Activated CD8-positive, alpha-beta memory T cell treated with anti-CD3 and anti-CD28 coated beads for 48 hours (primary cell): ENCODE results near the gene CHD1.

Experiments used
- DNase-seq, 3 experiments: peaks; one replicate each; pipeline ENCODE4 v3.0.0-alpha.2; 2020; ENCODE audit warnings: low read depth in 2 of 3, low spot score in 2 of 3

The CHD1 gene

GRCh38 chr5:98904780-98905179 lies 24.0 kb downstream of the CHD1 start:
- no peak for DNase-seq

GRCh38 chr5:98902733-98903132 lies 26.1 kb downstream of the CHD1 start:
- DNase-seq, result no peak

GRCh38 chr5:98899456-98899855 lies 29.4 kb downstream of the CHD1 start:
- no peak for DNase-seq

GRCh38 chr5:98898743-98899142 lies 30.1 kb downstream of the CHD1 start:
- DNase-seq, result no peak

GRCh38 chr5:98891591-98891990 lies 37.2 kb downstream of the CHD1 start:
- no peak for DNase-seq

- no peak for DNase-seq
Measured at GRCh38 chr5:98880598-98880997, 48.2 kb downstream of the CHD1 start.

GRCh38 chr5:98880151-98880550 lies 48.7 kb downstream of the CHD1 start:
- DNase-seq, result no peak

GRCh38 chr5:98877600-98877999 lies 51.2 kb downstream of the CHD1 start:
- DNase-seq, result no peak

GRCh38 chr5:98872674-98873073 lies 56.1 kb downstream of the CHD1 start:
- no peak for DNase-seq

GRCh38 chr5:98865690-98866089 lies 63.1 kb downstream of the CHD1 start:
- no peak for DNase-seq

GRCh38 chr5:98847054-98847453 lies 81.8 kb downstream of the CHD1 start:
- no peak for DNase-seq

GRCh38 chr5:98846520-98846919 lies 82.3 kb downstream of the CHD1 start:
- no peak for DNase-seq

GRCh38 chr5:98845878-98846277 lies 82.9 kb downstream of the CHD1 start:
- no peak for DNase-seq

GRCh38 chr5:98844865-98845264 lies 83.9 kb downstream of the CHD1 start:
- DNase-seq, result no peak

- DNase-seq, result no peak
Measured at GRCh38 chr5:98843481-98843880, 85.3 kb downstream of the CHD1 start.

- no peak for DNase-seq
Measured at GRCh38 chr5:98840946-98841345, 87.9 kb downstream of the CHD1 start.

- no peak for DNase-seq
Measured at GRCh38 chr5:98839469-98840383, 89.1 kb downstream of the CHD1 start.

- no peak for DNase-seq
Measured at GRCh38 chr5:98836175-98836574, 92.6 kb downstream of the CHD1 start.

GRCh38 chr5:98827588-98828284 lies 101.1 kb downstream of the CHD1 start:
- DNase-seq, result no peak

GRCh38 chr5:98827161-98827560 lies 101.6 kb downstream of the CHD1 start:
- DNase-seq, result no peak

GRCh38 chr5:98825582-98826375 lies 103.0 kb downstream of the CHD1 start:
- DNase-seq, result no peak
